ENCODE results near the gene PTPRZ1.

PTPRZ1 gene

DNA sequence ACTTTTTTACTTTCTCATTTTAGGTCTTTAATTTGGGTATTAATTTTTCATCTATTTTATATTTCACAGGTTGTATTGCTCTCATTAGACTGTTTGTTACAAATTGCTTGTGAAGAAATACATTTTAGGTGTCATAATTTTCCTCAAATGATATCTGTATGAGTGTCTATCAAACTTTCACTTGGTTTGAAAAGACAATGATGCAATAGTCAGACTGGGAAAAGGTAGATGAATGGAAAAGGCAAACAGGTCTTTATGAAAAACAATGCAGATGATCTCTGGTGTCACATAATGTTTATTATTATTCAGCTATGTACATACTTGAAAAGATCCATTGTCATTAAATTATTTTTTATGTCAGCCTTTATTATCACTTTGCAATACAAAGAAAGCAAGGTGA lies 80.2 kb downstream of the PTPRZ1 start:
- in situ Hi-C loops (cut with MboI; ENCODE audit: low sequenced_read_pairs) = no loop called here

DNA sequence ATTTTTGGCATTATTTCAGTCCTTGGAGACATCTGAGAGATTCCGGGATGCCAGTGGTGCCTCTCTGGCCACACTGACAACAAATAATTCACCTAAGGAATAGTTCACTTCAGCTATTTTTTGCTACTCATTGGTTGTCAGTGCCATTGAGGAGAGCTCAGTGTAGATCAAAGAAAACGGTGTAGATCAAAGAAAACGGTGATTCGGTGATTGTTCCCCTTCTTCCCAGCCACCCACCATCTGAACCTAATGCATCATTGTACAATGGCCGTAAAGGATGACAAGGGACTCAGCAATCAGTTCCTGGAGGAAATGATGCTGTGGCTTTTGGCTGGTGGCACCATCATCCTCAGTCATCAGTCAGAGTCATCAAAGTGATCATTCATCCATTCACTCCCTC lies 80.6 kb downstream of the PTPRZ1 start:
- in situ Hi-C loops (cut with MboI; ENCODE audit: low sequenced_read_pairs) = no loop called here

DNA sequence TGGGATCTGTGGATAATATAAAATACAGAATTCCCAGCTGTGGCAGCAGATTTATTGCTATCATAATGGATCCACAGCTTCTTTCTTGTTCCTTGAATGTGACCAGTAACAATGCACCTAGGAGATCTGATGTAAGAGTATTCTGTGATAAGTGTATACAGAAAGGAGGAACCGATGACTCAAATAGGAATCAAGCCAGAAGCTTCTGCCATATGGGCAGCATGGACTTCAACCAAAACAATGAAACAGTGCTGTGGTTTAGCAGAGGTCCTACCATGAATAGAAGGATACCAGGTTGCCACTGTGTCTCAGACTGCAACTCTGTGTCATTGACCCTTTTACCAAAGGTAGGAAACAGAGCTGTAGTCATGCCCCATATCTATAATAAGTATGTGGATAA lies 81.8 kb downstream of the PTPRZ1 start:
- in situ Hi-C loops (cut with MboI; ENCODE audit: low sequenced_read_pairs) = no loop called here

DNA sequence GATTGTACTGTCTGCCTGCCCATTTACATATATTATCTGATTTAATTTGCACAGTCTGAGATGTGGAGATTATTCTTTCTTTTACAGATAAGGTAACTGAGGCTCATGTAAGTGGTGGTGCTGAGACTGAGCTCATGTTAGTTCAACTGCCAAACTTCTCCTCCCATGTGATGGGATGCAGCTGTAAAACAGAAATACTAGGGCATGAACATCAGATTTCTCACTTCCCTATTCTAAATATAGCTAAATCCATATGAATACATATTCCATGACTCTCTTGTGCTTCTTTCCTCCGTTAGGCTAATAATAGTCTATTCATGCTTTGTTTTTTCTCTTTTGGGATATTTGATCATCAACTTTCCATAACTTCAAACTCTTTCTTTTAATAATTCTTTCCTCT lies 84.7 kb downstream of the PTPRZ1 start:
- in situ Hi-C loops (cut with MboI; ENCODE audit: low sequenced_read_pairs) = no loop called here

DNA sequence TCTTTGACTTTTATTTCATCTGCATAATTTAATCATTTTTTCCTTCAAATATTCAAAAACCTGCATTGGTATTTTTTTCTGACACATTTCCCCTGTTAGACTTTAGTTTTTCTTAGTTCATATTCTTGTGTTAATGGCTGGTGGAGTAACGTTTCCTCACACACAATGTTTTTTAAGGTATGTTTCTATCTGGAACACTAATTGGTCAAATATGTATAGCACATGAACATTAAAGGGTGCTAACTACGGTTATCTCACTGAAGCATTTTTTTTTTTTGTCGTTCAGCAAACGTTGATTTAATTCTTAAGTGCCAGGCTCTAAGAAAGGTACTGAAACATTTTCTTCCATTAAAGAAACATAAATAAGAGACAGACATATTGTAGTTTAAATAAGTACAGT lies 87.7 kb downstream of the PTPRZ1 start:
- in situ Hi-C loops (cut with MboI; ENCODE audit: low sequenced_read_pairs) = no loop called here

DNA sequence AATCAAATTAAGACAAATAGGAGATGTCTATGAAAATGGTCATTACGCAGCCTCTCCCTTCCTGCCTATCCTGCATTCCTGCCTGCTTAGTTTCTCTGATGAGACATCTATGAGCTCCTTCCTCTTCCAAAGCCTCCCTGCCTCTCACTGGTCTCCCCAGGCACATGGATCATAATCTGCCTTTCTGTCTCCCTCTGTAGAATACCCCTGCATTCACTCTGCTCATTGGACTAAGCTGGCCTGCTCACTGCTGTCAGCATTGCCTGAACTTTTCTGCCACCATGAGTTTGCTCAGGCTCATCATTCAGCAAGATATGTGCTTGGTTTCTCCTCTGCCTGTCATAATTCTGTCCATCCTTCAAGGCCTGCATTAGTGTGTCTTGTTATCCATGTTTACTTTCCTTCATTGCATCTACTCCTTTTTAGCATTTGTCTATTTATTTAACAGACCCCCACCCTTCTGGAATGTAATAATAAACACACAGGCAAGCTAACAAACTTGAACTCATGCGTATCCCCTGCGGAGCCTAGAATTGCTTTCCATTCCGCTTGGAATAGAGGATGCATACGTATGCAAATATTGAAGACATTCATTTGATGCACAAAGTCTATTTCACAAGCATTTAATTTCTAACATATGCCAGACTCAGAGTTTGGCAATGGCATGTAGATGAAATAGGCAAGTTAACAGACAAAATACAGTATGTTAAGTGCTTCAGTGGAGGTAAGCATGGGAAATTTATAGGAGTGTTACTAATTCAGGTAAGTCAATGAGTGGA lies 88.3 kb downstream of the PTPRZ1 start:
- in situ Hi-C loops (cut with MboI; ENCODE audit: low sequenced_read_pairs) = no loop called here

DNA sequence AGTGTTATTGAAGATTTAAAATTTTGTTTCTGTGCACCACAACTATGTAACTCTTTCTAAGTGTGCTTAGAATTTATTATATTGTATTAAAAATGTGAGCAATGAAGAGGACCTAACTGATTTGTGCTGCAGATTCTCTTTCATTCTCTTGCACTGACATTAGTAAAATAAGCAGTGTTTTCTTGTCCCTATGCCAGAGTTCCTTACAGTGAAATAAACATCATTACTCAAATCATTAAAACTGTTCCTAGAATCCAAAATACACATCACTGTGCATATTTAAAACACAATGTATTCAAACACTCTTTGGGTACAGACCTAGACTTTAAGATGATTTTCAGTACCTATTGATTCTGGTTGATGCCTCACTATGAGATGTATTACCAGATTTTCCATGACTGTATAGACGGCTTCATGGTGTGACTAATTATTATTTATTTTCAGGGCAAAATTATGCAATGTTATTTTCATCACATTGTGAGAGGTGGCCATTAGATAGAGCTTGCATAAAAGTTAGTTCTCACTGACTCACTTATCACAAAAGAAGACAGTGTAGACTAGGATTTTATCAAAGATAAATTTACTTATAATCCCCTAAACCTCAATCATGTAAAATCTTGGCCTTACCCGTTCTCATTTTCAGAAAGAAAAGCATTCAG lies 93.4 kb downstream of the PTPRZ1 start:
- in situ Hi-C loops (cut with MboI; ENCODE audit: low sequenced_read_pairs) = no loop called here

DNA sequence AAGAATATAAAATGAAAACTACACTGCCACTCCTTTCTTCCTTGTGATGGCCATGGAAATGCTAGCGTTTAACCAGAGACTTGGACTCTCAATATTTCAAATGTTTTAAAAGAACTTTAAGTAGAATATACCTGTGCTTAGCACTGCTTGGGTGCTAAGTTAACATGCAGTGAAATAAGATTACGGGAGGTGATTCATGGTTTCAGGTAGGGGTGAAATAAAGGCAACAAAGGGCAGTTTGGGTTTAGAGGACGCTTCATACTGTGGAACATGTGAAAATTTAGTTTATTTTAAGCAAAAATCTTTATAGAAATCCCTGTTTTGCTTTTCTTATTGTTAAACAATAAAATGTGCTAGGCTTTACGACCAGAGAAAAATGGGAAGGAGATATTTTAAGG lies 94.0 kb downstream of the PTPRZ1 start:
- in situ Hi-C loops (cut with MboI; ENCODE audit: low sequenced_read_pairs) = no loop called here

DNA sequence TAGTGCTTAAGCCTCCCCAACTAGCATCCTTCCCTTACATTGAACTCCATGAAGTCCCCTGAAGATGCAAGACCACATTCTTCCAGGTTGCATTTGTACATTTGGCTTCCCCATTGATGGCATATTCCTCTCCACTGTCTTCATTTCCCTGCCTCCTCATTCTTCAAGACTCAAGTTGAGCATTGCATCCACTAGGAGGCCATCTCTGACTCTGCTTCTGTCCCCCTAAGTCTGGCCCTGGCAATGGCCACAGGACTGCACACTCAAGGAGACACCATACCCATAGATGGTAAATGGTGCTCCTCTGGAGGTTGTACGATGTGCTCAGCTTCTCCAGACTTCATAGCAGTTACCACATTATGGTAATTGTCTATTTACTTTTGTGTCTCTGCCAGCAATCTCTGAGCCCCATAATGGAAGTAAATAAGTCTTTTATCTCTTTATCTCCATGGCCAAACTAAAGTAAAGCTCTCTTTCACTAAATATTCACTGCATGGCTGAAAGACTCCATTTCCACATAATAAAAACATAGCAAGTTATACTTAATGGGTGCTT lies 112.6 kb downstream of the PTPRZ1 start:
- in situ Hi-C loops (cut with MboI; ENCODE audit: low sequenced_read_pairs) = no loop called here

DNA sequence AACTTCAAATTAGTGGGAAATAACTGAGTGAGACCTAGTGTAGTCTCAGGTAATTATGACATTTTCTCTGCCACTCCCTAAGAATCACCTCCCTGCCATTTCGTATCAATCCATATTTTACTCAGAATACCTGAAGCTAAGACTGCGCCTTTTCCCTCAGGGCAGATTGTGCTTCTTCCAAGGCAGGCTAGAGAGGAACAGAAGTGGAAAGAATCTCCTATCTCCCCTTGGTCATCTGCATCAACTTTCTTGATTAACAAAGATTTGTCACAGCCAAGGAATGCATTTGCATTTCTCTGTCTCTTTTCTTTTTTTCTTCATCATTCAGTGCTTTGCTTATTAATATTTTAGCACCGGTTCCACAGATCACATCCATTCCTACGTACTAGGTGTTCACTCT lies 119.1 kb downstream of the PTPRZ1 start:
- in situ Hi-C loops (cut with MboI; ENCODE audit: low sequenced_read_pairs) = no loop called here

DNA sequence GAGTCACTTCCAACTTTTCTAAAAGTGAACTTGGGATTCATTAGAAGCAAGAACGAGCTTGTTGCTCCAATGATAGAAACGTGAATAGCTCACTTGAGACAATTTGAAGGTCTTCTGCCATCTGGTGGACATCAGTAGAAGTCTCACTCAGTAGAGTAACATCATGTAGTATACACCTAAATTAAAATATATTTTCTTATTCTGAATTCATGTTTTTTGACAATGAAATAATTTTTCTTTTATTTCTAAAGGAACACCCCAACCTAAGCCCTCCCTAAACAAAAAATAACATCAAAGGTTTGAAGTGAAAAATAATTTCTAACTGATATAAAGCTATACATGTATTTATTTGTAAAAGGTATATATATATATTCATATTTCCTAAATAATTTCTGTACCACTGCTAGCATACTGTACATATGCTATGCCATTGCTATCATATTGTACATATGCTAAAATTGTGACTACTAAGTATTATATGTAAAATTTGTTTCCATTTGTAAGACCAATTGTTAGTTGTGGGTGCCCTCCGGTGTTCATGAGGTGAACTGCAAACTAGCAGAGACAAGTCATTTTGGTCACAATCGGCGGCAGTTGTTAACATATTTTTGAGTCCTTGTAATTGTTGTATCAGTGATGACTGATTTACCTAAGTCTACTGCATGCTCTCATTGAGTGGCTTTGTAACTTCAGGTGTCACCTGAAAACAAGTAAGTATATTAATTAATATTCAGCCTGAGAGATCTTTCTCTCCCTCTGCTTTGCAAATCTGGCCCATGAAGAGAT lies 121.9 kb downstream of the PTPRZ1 start:
- in situ Hi-C loops (cut with MboI; ENCODE audit: low sequenced_read_pairs) = no loop called here

DNA sequence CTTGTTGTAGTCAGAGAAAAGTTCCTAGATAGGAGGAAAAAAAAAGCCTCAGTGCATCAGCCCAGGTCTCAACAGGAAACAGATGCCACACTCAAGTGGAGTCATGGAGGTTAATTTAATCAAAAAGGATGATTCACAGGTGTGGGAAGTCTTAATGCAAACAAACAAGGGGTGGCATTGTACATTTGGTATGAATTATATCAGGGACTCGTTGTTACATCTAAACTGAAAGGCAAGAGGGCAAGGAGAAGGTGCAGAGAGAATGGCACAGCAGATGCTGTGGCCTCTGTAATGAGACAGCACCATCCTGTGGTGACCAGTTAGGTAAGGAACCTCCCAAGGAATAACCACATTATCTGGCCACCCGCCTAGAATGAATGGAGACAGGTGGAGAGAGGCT lies 133.7 kb downstream of the PTPRZ1 start:
- in situ Hi-C loops (cut with MboI; ENCODE audit: low sequenced_read_pairs) = no loop called here

DNA sequence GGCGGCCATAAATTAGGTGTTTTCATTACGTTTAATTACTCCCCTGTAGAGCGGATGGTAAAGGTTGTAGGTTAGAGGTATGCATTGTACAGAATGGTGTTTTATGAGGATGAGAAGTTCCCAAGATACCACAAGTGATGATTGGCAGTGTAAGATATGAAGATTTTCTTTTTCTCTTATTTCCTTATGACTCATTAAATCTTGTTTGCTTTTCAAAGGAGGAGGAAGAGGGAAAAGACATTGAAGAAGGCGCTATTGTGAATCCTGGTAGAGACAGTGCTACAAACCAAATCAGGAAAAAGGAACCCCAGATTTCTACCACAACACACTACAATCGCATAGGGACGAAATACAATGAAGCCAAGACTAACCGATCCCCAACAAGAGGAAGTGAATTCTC lies 137.2 kb downstream of the PTPRZ1 start:
- in situ Hi-C loops (cut with MboI; ENCODE audit: low sequenced_read_pairs) = no loop called here

DNA sequence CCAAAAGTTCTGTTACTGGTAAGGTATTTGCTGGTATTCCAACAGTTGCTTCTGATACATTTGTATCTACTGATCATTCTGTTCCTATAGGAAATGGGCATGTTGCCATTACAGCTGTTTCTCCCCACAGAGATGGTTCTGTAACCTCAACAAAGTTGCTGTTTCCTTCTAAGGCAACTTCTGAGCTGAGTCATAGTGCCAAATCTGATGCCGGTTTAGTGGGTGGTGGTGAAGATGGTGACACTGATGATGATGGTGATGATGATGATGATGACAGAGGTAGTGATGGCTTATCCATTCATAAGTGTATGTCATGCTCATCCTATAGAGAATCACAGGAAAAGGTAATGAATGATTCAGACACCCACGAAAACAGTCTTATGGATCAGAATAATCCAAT lies 140.1 kb downstream of the PTPRZ1 start:
- in situ Hi-C loops (cut with MboI; ENCODE audit: low sequenced_read_pairs) = no loop called here

DNA sequence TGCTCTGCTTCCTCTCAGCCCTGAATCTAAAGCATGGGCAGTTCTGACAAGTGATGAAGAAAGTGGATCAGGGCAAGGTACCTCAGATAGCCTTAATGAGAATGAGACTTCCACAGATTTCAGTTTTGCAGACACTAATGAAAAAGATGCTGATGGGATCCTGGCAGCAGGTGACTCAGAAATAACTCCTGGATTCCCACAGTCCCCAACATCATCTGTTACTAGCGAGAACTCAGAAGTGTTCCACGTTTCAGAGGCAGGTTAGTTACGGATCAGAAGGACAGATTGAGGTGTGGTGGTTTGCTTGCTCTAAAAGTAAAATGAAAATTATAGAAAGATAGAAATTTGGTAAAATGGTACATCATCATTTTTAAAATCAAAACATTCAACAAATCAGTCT lies 140.7 kb downstream of the PTPRZ1 start:
- in situ Hi-C loops (cut with MboI; ENCODE audit: low sequenced_read_pairs) = no loop called here

DNA sequence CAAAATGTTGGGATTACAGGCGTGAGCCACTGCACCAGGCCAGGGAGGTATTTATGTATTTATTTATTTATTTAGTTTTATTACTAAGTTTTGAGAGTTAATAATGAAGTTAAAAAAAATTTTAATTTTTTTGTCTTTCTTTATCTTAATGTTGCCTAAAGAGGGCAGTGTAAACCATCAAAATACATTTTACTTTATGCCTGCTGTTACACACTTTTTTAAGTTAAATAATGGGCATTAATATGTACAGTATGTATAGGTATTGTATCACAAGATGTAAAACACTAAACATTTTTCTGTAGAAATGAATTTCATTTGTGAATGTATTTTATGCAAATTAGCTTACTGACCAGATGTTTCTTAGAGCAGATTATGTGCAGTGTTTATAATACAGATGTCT lies 141.7 kb downstream of the PTPRZ1 start:
- in situ Hi-C loops (cut with MboI; ENCODE audit: low sequenced_read_pairs) = no loop called here

DNA sequence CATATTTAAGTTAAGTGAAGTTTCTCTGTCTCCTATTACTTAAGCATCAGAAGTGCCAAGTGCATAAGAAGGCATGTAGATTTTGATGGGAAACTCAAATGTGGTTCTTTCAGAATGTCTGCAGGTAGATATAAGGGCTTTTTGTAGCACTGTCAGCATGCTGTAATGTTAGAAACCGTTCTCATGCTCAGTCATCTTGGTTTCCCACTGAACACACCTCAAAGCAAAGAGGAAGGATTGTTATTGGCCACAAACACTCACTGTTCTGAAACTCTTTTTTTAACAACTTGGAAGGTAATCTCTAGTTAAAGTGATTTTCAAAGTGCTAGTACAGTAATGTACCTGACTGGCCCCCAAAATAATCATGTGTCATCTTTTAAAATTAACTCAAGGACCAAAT lies 145.1 kb downstream of the PTPRZ1 start:
- in situ Hi-C loops (cut with MboI; ENCODE audit: low sequenced_read_pairs) = no loop called here

DNA sequence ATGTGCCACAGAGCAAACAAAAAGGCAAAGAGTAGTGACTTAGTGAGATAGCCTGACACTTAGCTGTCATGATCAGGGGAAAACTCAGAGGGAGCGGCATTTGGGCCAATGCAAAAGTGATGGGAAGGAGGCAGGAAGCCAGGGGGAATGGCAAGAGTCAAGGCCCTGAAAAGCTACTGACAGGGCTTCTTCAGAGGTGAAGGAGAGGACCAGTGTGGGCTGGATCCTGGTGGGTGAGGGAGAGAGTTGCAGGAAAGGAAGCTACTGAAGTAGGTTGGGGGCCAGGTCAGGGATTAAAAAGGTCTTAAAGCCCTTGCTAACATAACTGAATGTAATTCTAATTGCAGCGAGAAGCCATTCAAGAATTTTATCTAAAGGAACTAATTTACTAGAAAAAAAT lies 154.1 kb downstream of the PTPRZ1 start:
- in situ Hi-C loops (cut with MboI; ENCODE audit: low sequenced_read_pairs) = no loop called here

DNA sequence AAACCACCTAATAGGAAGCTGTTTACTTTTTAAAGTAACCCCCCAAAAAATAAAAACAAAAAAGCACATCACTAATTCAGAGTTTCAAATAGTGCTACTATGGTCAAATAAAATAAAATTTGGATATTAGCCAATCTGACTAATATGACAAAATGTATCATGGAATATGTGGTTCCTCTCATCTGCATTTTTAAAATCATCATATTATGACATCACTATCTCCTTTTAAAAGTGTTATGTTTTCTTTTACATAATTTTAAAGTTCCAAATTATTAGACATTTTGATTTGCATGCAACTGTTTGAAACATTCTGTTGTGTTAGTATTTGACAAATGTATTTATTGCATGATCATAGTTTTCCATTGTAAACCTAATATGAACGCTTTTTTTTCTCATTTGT lies 160.7 kb downstream of the PTPRZ1 start:
- in situ Hi-C loops (cut with MboI; ENCODE audit: low sequenced_read_pairs) = no loop called here

DNA sequence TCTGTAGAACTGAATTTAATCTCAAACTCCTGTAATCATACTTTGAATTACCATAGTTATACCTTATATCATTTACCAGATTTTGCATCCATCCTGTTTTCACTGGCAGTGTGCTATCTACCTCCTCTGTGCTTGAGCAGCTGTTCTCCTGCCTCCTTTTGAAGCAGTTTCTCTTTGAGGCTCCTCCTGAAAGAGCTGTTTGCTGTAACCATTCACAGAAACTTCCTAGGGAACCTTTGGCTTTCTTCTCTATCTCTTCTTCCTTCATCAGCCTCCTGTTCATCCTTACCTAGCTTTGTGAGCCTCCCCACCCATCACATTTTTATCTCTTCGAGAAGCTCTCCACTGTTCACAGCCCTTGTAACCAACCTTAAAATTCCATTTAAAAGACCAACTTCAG lies 162.9 kb downstream of the PTPRZ1 start:
- in situ Hi-C loops (cut with MboI; ENCODE audit: low sequenced_read_pairs) = no loop called here

DNA sequence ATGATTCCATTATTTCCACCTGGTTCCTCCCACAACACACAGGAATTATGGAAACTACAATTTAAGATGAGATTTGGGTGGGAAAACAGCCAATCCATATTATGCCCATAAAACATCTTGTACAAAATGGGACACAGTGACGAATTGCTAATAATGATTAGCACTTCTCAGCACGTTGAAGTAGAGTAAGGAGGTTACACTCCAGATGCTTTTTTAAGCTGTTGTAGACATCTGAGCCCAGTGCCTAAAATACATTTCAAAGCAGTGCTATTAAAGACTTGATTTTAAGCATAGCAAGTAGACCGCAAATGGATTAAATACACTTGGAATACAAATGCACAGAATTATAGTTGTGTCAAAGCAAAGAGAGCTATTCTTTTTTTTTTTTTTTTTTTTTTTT lies 165.2 kb downstream of the PTPRZ1 start:
- in situ Hi-C loops (cut with MboI; ENCODE audit: low sequenced_read_pairs) = no loop called here

DNA sequence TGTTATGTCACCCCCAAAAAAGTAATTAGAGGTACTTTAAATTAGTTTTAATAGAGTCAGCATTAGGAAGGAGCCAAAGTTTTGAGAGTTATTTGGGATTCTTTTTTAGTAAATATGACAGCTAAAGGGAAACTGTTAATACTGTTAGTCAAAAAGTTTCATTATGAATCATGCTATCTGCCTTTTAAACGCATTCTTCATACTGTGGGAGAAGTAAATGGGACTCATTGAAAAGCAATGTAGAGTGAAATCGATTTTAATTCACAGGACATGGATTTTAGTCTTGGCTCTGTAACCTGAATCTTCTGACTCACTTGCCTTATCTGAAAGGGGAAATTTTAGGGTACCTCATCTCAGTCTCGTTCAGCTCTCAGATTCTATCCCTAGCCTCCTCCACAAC lies 165.9 kb downstream of the PTPRZ1 start:
- in situ Hi-C loops (cut with MboI; ENCODE audit: low sequenced_read_pairs) = no loop called here

Data from HL-60/S4 treated with phorbol 12-myristate 13-acetate at 8.2 ng/mL for 4 days and 3 days (cell line).